Thoracic aorta endothelial cell (primary cell): Measurements from ENCODE around the gene LAMP2. TPM values are rescaled to one million over a fixed set of nuclear protein-coding genes. Genes with fewer than 3 reads are reported as not detected.

ENCODE experiments used
- small RNA-seq: library from RNA; depleted of rRNA; stranded (forward); fragments of <200 nt; gene quantifications from one replicate; pipeline ENCODE3, GENCODE V24; 2012
- total RNA-seq: library from RNA; depleted of rRNA; stranded (reverse); fragments of >200 nt; gene quantifications from 2 replicates; pipeline ENCODE4 v1.2.3, GENCODE V29; 2012

LAMP2 gene
- 163 and 192 TPM in 2 replicates for total RNA-seq

GRCh38 chrX:120468825-120469525 is at the start of gene LAMP2:
LAMP2 (minus strand) TSS chrX:120469296; CDS start chrX:120469169, 127 bp downstream.

Small RNA genes lying within 50 kb of the gene (small RNA-seq; reads per million reads assigned to genes)
- gene RNU7-37P, result not detected

Other genes starting within 250 kb of the LAMP2 start
- 38.0 and 44.4 TPM in 2 replicates for gene ZBTB33, start 218.5 kb downstream of the LAMP2 start, total RNA-seq
- gene TMEM255A, start 157.8 kb downstream of the LAMP2 start, total RNA-seq, result not detected in 2 replicates
- not detected in 2 replicates for gene ATP1B4, start 107.2 kb downstream of the LAMP2 start, total RNA-seq
- gene CUL4B, start 91.7 kb upstream of the LAMP2 start, total RNA-seq, result 180 and 230 TPM in 2 replicates
- 72.5 and 75.5 TPM in 2 replicates for gene MCTS1, start 134.8 kb upstream of the LAMP2 start, total RNA-seq
- 81.2 and 86.6 TPM in 2 replicates for gene C1GALT1C1, start 160.8 kb upstream of the LAMP2 start, total RNA-seq